GM18951 (cell line): ENCODE measurements around the gene SLC8B1.

Experiments used
- POLR2A ChIP-seq: IDR thresholded peaks from 4 replicates; pipeline ENCODE4 v1.6.1; 2011; ENCODE audit warnings: mild to moderate bottlenecking; ENCODE audit not compliant: insufficient read length, insufficient read depth; ENCODE audit errors: extremely low read depth
- in situ Hi-C: fragments of 300-500 bp; cut with MboI; formaldehyde crosslinking; loops from one replicate; pipeline ENCODE4 v1.12.0; 2022; ENCODE audit warnings: low sequenced_read_pairs, mixed read lengths, inconsistent platforms; ENCODE audit not compliant: unreplicated experiment

Gene SLC8B1

DNA sequence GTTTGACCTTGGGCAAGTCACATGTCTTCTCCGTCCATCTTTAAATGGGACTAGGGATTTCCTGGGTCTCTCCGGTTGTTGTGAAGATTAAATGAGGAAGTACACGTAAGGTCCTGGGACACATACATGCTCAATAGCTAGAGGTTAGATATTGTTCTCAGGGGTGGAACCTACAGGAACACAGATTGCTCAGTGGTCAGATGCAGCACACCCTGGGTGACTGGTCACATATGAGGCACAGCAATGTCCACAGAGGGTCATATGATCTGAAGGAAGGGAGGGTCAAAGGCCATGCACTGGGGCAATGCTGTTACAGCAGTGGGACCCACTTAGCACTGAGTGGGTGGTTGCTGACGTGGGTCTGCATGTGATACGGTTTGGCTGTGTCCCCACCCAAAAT, 11.4 kb upstream of the SLC8B1 start:
- in situ Hi-C loops, result no loop called here
- no peak for TF ChIP-seq POLR2A

DNA sequence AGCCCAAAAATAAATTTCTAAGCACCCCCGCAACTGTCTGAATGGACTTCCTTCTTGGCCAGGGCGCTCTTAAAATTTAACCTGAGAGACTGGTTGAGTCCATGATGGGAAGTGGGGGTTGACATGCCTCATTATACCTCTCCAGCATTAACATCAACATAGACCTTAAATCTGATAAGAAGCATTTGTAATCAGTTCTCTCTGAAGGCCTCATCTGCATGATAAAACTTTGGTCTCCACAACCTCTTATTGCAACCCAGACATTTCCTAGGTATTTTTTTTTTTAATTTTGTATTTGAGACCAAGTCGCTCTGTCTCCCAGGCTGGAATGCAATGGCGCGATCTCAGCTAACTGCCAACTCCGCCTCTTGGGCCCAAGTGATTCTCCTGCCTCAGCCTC, 10.4 kb upstream of the SLC8B1 start:
- TF ChIP-seq POLR2A, result no peak
- in situ Hi-C loops, result no loop called here

DNA sequence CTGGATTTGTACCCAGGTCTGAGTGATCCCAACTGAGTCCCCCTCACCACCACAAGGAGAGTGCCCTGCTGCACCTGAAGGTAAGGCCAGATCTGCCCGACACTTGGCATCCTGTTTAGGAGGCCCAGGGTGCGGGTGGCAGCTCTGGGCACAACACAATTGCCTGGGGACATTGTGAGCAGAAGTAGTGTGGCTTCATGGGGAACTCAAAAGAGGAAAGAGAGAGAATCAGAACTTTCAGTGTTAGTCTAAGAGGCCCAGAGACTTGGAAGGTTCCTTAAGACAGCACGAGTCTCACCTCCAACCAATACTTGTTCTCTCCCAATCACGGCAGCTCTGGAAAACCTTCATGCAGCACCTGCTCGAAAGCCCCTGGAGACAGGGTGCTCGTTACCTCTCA, 6.6 kb upstream of the SLC8B1 start:
- in situ Hi-C loops, result no loop called here
- no peak for TF ChIP-seq POLR2A

DNA sequence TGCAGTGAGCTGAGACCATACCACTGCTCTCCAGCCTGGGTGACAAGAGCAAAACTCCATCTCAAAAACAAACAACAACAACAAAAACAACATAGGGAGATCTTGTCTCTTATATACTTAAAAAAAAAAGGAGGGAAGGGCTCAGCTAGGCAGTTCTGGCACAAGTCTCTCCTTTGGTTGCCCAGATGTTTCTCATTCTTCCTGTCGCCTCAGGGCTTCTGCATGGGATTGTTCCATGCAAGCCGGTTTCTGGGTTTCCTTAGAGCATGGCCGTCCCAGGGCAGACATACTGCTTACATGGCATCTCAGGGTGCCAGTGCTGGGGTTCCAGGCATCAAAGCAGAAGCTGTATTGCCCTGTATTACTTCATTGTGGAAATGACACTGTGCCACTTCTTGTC, 5.2 kb upstream of the SLC8B1 start:
- in situ Hi-C loops, result no loop called here
- TF ChIP-seq POLR2A, result no peak

DNA sequence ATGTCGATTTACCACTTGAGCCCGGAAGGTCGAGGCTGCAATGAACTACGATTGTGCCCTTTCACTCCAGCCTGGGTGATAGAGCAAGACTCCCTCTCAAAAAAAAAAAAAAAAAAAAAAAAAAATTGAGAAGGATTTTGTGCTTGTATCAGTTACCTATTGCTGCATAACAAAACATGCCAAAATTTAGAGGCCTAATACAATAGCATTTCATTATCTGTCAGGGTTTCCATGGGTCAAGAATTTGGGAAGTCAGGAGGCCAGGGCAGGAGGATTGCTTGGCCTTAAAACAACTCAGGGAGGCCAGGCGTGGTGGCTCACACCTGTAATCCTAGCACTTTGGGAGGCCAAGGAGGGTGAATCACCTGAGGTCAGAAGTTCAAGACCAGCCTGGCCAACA, 4.6 kb upstream of the SLC8B1 start:
- TF ChIP-seq POLR2A, result no peak
- in situ Hi-C loops, result no loop called here

DNA sequence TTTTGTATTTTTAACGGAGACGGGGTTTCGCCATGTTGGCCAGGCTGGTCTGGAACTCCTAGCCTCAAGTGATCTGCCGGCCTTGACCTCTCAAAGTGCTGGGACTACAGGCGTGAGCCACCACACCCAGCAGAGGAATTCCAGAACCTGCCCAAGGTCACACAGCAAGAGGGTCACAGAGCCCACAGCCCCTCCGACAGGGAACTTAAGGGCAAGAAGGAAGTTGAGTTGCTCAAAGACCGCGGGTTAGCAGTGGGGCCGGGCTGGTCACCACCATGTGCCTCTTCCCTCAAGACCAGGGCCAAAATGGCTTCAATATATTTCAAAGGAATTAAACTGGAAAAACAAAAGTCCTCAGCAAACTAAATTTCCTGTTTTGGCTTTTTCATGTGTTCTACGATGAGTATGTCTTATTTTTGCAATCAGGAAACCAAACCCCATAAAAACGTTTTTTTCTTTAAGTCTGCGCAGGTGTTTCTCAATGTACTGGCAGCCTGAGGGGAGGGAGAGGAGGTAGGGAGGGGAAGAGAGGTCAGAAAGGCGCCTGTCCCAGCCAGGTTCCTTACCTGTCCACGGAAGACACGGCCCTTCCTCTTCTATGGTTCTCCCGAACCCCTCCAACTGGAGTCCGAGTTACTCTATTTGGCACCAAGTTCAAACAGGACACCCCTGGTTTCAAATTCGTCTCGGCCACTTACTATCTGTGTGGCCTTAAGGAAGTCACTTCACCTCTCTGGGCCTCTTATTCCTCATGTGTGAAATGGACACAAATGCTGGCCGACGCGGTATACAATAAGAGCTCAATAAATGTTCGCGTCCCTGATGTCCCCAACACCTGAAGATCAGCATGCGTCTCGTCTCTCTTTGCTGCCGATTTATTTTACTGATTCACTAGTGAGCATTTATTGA, 778 bp downstream of the SLC8B1 start:
- no peak for TF ChIP-seq POLR2A
- in situ Hi-C loops, result no loop called here

DNA sequence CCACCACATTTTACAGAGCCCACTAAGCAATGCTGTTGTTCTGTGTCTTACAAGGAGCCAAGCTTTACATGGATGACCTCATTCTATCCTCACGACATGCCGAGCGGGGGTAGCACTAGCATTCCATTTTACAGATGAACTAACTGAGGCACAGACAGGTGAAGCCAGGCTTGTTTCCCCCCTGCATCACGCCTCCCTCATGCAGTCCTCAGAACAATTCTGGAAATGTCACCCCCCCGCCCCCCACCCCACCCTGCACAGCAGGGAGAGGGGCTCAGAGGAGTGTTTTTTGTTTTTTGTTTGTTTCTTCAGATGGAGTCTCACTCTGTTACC, 1.5 kb downstream of the SLC8B1 start:
- TF ChIP-seq POLR2A, result no peak
- in situ Hi-C loops, result no loop called here

DNA sequence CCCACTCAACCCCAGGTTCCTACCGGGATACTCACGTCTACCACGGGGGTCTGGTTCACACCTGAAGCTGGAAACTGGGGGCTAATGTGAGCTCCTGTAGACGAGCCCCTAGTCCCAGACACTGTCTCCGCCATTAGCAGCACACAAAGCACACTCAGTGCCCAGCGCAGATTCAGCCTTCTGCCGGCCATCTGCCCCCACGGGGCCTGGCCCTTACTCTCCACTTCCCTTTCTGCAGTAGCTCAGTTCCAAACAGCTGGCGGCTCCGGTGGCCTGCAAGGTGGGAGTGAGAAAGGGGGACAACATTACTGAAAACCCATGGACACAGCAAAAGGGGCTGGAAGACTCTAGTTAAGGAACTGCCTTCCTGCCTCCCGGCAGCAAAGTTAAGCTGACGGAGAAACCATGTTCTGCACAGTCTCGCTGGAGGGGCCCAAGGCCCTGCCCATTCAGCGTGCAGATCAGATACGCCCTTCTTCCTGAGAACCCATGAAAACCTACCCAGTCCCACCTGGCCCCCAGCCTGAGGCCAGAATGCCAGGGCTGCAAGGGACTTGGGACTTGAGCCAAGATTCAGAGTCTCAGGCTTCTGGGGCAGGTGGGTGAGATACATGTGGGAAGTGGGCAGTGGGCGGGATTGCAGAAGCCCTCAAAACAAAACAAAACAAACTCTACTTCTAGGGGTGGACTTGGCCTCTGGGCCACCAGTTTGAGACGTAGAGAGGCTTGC, 2.1 kb downstream of the SLC8B1 start:
- no peak for TF ChIP-seq POLR2A
- in situ Hi-C loops, result no loop called here

DNA sequence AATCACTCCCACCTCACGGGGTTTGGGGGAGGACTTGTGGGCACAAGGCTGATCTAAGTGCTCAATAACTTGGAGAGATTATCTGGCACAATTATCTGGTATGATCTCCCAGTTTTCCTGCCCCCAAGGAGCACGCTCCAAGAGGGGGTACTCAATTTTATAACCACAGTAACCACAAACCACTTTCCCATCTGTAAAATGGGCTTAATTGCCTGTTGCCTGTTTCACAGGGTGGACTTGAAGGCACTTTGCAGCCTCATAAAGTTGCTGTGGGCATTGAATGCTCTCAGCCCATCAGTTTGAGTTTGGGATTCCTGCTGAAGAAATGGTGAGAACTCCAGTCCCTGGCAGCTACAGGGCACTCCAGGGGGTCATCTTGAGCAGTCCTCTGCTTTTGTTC, 4.4 kb downstream of the SLC8B1 start:
- in situ Hi-C loops, result no loop called here
- no peak for TF ChIP-seq POLR2A

DNA sequence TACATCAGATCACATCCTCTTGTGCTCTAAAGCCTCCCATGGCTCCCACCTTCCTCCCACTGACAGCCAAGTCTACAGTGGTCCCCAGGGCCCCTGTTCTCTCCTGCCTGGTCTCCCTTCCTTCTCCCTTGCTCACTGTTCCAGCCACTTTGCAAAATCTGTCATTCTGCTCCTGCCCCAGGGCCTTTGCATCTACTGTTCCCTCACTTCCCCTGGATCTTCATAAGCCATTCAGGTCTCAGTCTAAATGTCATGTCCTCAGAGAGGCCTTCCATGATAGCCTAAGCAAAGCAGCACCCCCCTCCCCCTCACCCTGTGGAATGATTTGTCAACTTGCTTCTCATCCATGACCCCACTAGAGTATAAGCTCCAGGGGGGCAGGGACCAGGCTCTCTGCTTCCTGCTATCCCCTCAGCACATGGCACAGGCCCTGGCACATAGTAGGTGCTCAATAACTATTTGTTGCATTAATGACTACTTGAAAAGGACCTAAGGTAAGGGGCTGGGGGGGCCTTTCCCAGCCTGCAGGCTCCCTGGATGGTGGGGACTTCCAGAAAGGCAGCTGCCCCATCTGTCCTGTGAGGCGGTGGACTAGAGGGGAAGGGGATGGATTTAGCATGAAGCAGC, 5.0 kb downstream of the SLC8B1 start:
- no peak for TF ChIP-seq POLR2A
- in situ Hi-C loops, result no loop called here

DNA sequence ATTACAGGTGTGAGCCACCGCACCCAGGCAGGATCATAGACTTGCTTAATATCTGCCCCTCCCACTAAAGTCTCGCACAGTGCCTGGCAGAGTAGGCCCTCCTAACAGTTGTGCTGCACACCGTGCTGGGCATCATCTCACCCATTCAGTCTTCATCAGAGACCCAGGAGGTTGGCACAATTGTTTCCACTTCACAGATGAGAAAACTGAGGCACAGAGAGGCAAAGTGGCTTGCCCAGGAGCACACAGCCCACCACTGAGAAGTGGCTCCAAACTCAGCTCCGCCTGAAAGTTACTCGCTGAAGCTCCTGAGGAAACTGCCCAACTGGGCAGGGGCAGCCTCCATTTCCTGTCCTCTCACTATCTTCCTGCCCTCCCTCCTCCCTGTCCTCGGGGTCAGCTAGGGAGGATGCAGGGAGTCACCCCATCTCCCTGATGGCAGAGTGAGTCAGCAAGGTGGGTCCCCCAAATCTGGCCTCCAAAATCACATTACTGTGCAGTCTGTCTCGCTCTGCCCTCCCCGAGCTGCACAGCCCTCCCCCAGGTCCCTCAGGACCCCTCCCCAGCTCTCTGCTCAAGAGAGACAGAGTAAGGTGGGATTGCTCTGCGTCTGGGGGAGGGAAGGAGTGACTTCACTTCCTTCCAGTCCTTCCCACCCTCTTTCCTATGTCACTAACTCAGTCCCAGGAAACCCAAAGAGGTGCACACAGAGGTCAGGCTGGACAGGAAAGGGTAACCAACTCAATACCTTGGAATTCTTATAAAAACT, 5.7 kb downstream of the SLC8B1 start:
- in situ Hi-C loops, result no loop called here
- no peak for TF ChIP-seq POLR2A

DNA sequence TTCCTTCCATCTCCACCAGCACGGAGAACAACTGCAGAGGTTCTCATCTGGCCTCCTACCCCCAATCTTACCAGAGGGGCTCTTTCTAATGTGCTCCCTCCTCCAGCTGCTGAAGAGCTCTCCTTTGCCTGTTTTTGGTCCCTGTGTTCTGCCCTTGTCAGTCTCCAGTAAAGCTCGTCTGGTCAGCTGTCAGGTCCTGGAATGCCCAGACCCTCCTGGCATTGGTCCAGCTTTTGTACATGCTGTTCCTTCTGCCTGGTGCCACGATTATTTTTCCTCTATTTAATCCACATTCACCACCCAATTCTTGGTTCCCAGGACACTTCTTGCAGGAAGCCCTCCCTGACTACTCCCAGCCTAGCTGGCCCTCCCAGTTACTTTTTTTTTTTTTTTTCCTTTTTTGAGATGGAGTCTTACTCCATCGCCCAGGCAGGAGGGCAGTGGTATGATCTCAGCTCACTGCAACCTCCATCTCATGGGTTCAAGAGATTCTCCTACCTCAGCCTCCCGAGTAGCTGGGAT, 6.5 kb downstream of the SLC8B1 start:
- in situ Hi-C loops, result no loop called here
- no peak for TF ChIP-seq POLR2A
